NB4 (cell line): ENCODE measurements around the gene MMAB.

ENCODE experiments used
- POLR2A ChIP-seq: IDR thresholded peaks from 2 replicates; pipeline ENCODE4 v1.6.1; 2011; ENCODE audit warnings: mild to moderate bottlenecking; ENCODE audit not compliant: insufficient read length; ENCODE audit errors: extremely low read depth
- TF ChIP-seq, protein P1 (sequence below): IDR thresholded peaks from one replicate; pipeline ENCODE4 v1.5.1; 2012; ENCODE audit warnings: low read depth, low read length

DNA sequence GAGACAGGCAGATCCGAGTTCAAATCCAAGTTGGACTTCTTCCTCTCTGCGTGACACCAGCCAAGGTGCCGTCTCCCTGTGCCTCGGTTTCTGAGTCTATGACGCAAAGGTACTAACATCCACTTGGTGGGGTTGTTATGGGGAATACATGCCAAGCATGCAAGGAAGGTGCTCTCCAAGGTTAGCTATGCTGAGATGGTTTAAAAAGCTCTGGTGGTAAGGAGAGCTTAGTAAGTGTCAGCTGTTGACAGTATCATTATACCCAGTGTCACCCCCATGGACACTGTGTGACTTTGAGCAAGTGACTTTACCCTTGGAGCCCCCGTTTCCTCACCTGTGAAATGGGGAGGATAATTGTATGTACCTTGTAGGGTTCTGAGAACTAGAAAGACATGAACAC is 22.2 kb downstream of the MMAB start:
- TF ChIP-seq POLR2A: no peak
- TF ChIP-seq, protein P1, sequence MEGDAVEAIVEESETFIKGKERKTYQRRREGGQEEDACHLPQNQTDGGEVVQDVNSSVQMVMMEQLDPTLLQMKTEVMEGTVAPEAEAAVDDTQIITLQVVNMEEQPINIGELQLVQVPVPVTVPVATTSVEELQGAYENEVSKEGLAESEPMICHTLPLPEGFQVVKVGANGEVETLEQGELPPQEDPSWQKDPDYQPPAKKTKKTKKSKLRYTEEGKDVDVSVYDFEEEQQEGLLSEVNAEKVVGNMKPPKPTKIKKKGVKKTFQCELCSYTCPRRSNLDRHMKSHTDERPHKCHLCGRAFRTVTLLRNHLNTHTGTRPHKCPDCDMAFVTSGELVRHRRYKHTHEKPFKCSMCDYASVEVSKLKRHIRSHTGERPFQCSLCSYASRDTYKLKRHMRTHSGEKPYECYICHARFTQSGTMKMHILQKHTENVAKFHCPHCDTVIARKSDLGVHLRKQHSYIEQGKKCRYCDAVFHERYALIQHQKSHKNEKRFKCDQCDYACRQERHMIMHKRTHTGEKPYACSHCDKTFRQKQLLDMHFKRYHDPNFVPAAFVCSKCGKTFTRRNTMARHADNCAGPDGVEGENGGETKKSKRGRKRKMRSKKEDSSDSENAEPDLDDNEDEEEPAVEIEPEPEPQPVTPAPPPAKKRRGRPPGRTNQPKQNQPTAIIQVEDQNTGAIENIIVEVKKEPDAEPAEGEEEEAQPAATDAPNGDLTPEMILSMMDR: no peak
